Progenitor cell of endocrine pancreas (in vitro differentiated cells): ENCODE results near the gene ZNF724. TPM values are rescaled to one million over a fixed set of nuclear protein-coding genes. Genes with fewer than 3 reads are reported as not detected.
A peak's percentile ranks its signal among the peaks of the same experiment; 100 is the strongest.
"Not testable (repeated sequence)": the region's sequence is repeated elsewhere in the genome, so short reads cannot be mapped to it uniquely, and the experiment has no call there.

Experiments used
- DNase-seq: peaks from one replicate; pipeline ENCODE4 v3.0.0; 2021; ENCODE audit warnings: low spot score; ENCODE audit not compliant: unreplicated experiment
- H3K27ac Mint-ChIP-seq: 2 replicates; pipeline ENCODE4 v1.8.0; 2021; ENCODE audit warnings: mild to moderate bottlenecking, moderate library complexity, mixed read lengths
- H3K27me3 Mint-ChIP-seq: 2 replicates; pipeline ENCODE4 v1.8.0; 2021; ENCODE audit warnings: mixed read lengths
- H3K36me3 Mint-ChIP-seq: 2 replicates; pipeline ENCODE4 v1.8.0; 2022; ENCODE audit warnings: mixed read lengths; ENCODE audit not compliant: insufficient read depth
- H3K4me1 Mint-ChIP-seq: 2 replicates; pipeline ENCODE4 v1.8.0; 2021; ENCODE audit warnings: low read depth, mixed read lengths
- H3K4me3 Mint-ChIP-seq: 2 replicates; pipeline ENCODE4 v1.8.0; 2021; ENCODE audit warnings: low read depth, mild to moderate bottlenecking, moderate library complexity, mixed read lengths
- H3K9me3 Mint-ChIP-seq: 2 replicates; pipeline ENCODE4 v1.8.0; 2021; ENCODE audit warnings: low read depth, mixed read lengths
- long read RNA-seq: library from polyadenylated mRNA; unstranded; transcript quantifications from one replicate; pipeline ENCODE4 v2.0.0, GENCODE V29; 2020
- total RNA-seq: library from RNA; stranded (reverse); gene quantifications from 2 replicates; pipeline ENCODE4 v1.2.1, GENCODE V29; 2021
- TF ChIP-seq, protein P1 (sequence below): fragments of 200-600 bp; sonication (generic); IDR thresholded peaks from one replicate; pipeline ENCODE4 v1.5.0; 2021; ENCODE audit warnings: antibody characterized with exemption, mild to moderate bottlenecking; ENCODE audit not compliant: unreplicated experiment

The ZNF724 gene
- 21.7 and 22.1 TPM in 2 replicates for total RNA-seq
- long read RNA-seq, transcript ZNF724-201 (4 exons, 2,764 nt), result major isoform, 26 of 33 reads
- long read RNA-seq, partial matches to known transcripts, result 0 of 33 reads
- long read RNA-seq, other reads (novel, unspliced or antisense), result 7 of 33 reads

- Mint-ChIP-seq H3K27ac (peak within 1 kb of the TSS; percentile 100), H3K36me3 (peaks cover 29% of the 10 kb centered on the region), H3K9me3 (peaks cover 3% of the 10 kb centered on the region)
Observed at GRCh38 chr19:23249911-23250649, at the start of gene ZNF724. ZNF724 (minus strand) TSS chr19:23250394; CDS start chr19:23250242, 152 bp downstream.

DNA sequence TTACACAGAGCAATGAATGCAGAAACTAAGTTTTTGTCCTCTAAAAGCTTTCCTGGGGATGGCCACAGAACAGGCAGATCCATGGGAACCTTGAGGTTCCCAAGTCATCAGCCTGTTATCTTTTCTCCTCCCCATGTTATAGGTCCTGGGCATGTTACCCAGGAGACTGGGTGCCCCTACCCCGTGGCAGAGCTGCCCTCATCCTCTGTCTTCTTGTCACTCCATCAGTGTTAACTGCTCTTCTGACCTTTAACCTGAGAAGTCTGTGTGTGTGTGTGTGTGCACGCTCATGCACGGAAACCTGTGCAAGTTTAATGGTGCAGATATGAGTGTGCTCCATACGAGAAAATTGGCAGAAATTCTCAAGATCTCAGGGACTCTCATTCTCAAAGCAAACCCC, 43.9 kb upstream of the ZNF724 start:
- Mint-ChIP-seq H3K4me3 (no peak overlapping the region), H3K36me3 (no peaks in the 10 kb centered on the region), H3K27ac (no peak overlapping the region), H3K27me3 (no peaks in the 10 kb centered on the region), H3K4me1 (no peaks in the 10 kb centered on the region), H3K9me3 (peaks cover 27% of the 10 kb centered on the region)
- TF ChIP-seq, protein P1, sequence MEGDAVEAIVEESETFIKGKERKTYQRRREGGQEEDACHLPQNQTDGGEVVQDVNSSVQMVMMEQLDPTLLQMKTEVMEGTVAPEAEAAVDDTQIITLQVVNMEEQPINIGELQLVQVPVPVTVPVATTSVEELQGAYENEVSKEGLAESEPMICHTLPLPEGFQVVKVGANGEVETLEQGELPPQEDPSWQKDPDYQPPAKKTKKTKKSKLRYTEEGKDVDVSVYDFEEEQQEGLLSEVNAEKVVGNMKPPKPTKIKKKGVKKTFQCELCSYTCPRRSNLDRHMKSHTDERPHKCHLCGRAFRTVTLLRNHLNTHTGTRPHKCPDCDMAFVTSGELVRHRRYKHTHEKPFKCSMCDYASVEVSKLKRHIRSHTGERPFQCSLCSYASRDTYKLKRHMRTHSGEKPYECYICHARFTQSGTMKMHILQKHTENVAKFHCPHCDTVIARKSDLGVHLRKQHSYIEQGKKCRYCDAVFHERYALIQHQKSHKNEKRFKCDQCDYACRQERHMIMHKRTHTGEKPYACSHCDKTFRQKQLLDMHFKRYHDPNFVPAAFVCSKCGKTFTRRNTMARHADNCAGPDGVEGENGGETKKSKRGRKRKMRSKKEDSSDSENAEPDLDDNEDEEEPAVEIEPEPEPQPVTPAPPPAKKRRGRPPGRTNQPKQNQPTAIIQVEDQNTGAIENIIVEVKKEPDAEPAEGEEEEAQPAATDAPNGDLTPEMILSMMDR, result no peak
- no peak for DNase-seq

More at GRCh38 chr19:23249911-23250649, at the start of gene ZNF724:
- Mint-ChIP-seq H3K4me1 (peaks cover 14% of the 10 kb centered on the region), H3K4me3 (peak within 1 kb of the TSS; percentile 91), H3K27me3 (no peaks in the 10 kb centered on the region)
- DNase-seq, result peak; percentile 85
- TF ChIP-seq, protein P1, result no peak

DNA sequence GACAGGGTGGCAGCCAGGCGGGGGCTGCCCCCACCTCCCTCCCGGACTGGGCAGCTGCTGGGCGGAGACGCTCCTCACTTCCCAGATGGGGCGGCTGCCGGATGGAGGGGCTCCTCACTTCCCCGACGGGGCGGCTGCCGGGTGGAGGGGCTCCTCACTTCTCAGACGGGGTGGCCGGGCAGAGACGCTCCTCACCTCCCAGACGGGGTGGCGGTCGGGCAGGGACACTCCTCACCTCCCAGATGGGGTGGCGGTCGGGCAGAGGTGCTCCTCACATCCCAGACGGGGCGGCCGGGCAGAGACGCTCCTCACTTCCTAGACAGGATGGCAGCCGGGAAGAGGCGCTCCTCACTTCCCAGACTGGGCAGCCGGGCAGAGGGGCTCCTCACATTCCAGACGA, 39.8 kb upstream of the ZNF724 start:
- H3K4me1 Mint-ChIP-seq, DNase-seq: not testable (repeated sequence)
- peaks cover 32% of the 10 kb centered on the region for H3K9me3 Mint-ChIP-seq

DNA sequence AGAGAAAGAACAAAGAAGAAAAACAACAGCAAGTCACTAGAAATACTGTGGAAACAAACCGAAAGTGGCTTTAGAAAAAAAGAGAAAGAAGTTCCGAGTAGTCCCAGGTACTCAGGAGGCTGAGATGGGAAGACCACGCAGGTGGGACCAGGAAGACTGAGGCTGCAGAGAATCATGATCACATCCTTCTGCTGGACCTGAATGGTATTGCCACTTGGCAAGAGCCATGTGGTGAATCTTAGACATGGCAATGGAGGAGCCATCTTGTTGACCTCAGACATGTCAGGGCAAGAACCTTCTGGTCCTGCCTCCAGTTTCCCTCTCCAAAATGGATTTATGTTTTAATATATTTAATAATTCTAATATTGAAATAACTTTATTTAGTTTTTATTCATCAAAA, 37.4 kb upstream of the ZNF724 start:
- Mint-ChIP-seq H3K36me3 (peaks cover 11% of the 10 kb centered on the region), H3K27me3 (no peaks in the 10 kb centered on the region), H3K4me1 (no peaks in the 10 kb centered on the region), H3K4me3 (no peak overlapping the region), H3K9me3 (peaks cover 32% of the 10 kb centered on the region), H3K27ac (no peak overlapping the region)
- DNase-seq, result no peak
- TF ChIP-seq, protein P1, result no peak

More for the DNA sequence above, 39.8 kb upstream of the ZNF724 start:
- not testable (repeated sequence) for H3K27me3 Mint-ChIP-seq, H3K36me3 Mint-ChIP-seq, H3K4me3 Mint-ChIP-seq, H3K27ac Mint-ChIP-seq

GRCh38 chr19:23286477-23286876, 36.3 kb upstream of the ZNF724 start:
- Mint-ChIP-seq H3K4me3 (no peak overlapping the region), H3K27ac (no peak overlapping the region), H3K4me1 (peaks cover under 1% of the 10 kb centered on the region), H3K9me3 (peaks cover 26% of the 10 kb centered on the region), H3K27me3 (no peaks in the 10 kb centered on the region), H3K36me3 (peaks cover 11% of the 10 kb centered on the region)
- no peak for DNase-seq
- TF ChIP-seq, protein P1, result peak; percentile 27
